Common myeloid progenitor, CD34-positive (primary cell): ENCODE data around the gene OGG1.

Experiments used
- CTCF ChIA-PET: fragments of 350-600 bp; sonication (Branson Sonifier 250); formaldehyde crosslinking; loops from one replicate; lab custom pipeline; 2021; ENCODE audit warnings: antibody characterized with exemption; lab: Charles Lee
- POLR2A ChIA-PET: fragments of 350-600 bp; sonication (Branson Sonifier 250); formaldehyde crosslinking; loops from one replicate; lab custom pipeline; 2021; ENCODE audit warnings: antibody characterized with exemption; lab: Charles Lee
- DNase-seq, 3 donors: peaks; one replicate each; pipeline versions ENCODE4 v3.0.0 to v3.0.0-alpha.2; 2013
- H3K27ac ChIP-seq, 2 experiments: 1 replicate in 1 of 2; 2 replicates in 1 of 2; pipeline ENCODE4 v1.7.0; 2013; ENCODE audit warnings: inconsistent platforms in 2 of 2, low read length in 2 of 2, mild to moderate bottlenecking in 2 of 2, low read depth in 1 of 2, moderate library complexity in 1 of 2; ENCODE audit not compliant: severe bottlenecking in 2 of 2, insufficient read depth in 1 of 2, poor library complexity in 1 of 2
- H3K27me3 ChIP-seq, 5 experiments: replicated peaks in 2 of 5; 1 replicate in 3 of 5; 2 replicates in 2 of 5; pipeline versions ENCODE4 v1.6.1 to v1.7.0; 2013; ENCODE audit warnings: low read length in 4 of 5, mild to moderate bottlenecking in 2 of 5, moderate library complexity in 2 of 5, inconsistent platforms in 1 of 5; ENCODE audit not compliant: insufficient read depth in 5 of 5, control insufficient read depth in 4 of 5
- H3K36me3 ChIP-seq, 4 experiments: 1 replicate in 2 of 4; 2 replicates in 2 of 4; pipeline versions ENCODE4 v1.6.1 to v1.7.0; 2013; ENCODE audit warnings: low read length in 3 of 4, control low read depth in 1 of 4, mild to moderate bottlenecking in 1 of 4; ENCODE audit not compliant: control insufficient read depth in 4 of 4, insufficient read depth in 4 of 4
- H3K4me1 ChIP-seq, 4 experiments: 1 replicate in 3 of 4; 2 replicates in 1 of 4; pipeline versions ENCODE4 v1.6.1 to v1.7.1; 2013; ENCODE audit warnings: low read length in 3 of 4, mild to moderate bottlenecking in 3 of 4, control low read depth in 1 of 4, inconsistent platforms in 1 of 4, moderate library complexity in 1 of 4; ENCODE audit not compliant: control insufficient read depth in 4 of 4, insufficient read depth in 4 of 4; ENCODE audit errors: control extremely low read depth in 1 of 4
- H3K4me3 ChIP-seq, 7 experiments: 1 replicate in 4 of 7; 2 replicates in 3 of 7; pipeline versions ENCODE4 v1.5.1 to v1.7.0; 2013; ENCODE audit warnings: mild to moderate bottlenecking in 7 of 7, low read length in 6 of 7, moderate library complexity in 6 of 7, inconsistent platforms in 2 of 7, low read depth in 2 of 7, control low read depth in 1 of 7; ENCODE audit not compliant: insufficient read depth in 4 of 7, control insufficient read depth in 1 of 7; ENCODE audit errors: extremely low read depth in 1 of 7
- H3K9me3 ChIP-seq, 5 experiments: 1 replicate in 4 of 5; 2 replicates in 1 of 5; pipeline versions ENCODE4 v1.6.1 to v1.7.1; 2013; ENCODE audit warnings: low read length in 4 of 5, mild to moderate bottlenecking in 2 of 5, inconsistent platforms in 1 of 5, low read depth in 1 of 5, moderate library complexity in 1 of 5; ENCODE audit not compliant: control insufficient read depth in 4 of 5, insufficient read depth in 2 of 5; ENCODE audit errors: control extremely low read depth in 1 of 5
- WGBS: methylation state at CpG from one replicate; pipeline ENCODE4 v1.1.5; 2013; ENCODE audit not compliant: insufficient coverage; 5-methylcytosine and 5-hydroxymethylcytosine counted together

The OGG1 gene

GRCh38 chr3:9781551-9781950 is 31.8 kb downstream of the OGG1 start:
- no peaks in the 10 kb centered on the region for H3K9me3 ChIP-seq
- no CpG with 5 or more reads among the region's 1 CpG for WGBS
- ChIA-PET CTCF (interaction anchor here (0.8 to 2.2 kb wide), 13 partner anchors 9 to 294 kb away, joined by 3 to 7 read pairs (median 4); partner anchors contain the start of genes CAMK1, OGG1 and TTLL3), POLR2A (interaction anchor here (0.7 to 1.6 kb wide), 3 partner anchors 11 to 15 kb away, joined by 3 to 4 read pairs (median 3); partner anchors contain the start of genes ARPC4 and TADA3)
- H3K27ac ChIP-seq, result no peak overlapping the region
- H3K27me3 ChIP-seq, result peaks cover 0 to 5% (median 0%) of the 10 kb centered on the region in 5 experiments
- peaks cover 9 to 34% (median 25%) of the 10 kb centered on the region in 4 experiments for H3K36me3 ChIP-seq
- DNase-seq, result no peak
- peaks cover 30 to 73% (median 44%) of the 10 kb centered on the region in 4 experiments for H3K4me1 ChIP-seq
- no peak overlapping the region for H3K4me3 ChIP-seq

- H3K36me3 ChIP-seq, result peaks cover 9 to 36% (median 28%) of the 10 kb centered on the region in 4 experiments
- peaks cover 0 to 5% (median 0%) of the 10 kb centered on the region in 5 experiments for H3K27me3 ChIP-seq
- 88% methylated on average over 3 of the region's 3 CpGs for WGBS
- ChIA-PET CTCF (interaction anchor here (0.5 to 2.2 kb wide), 15 partner anchors 9 to 293 kb away, joined by 3 to 7 read pairs (median 4); partner anchors contain the start of genes ARPC4, CAMK1, OGG1 and TADA3), POLR2A (interaction anchor here (0.7 to 1.4 kb wide), 2 partner anchors 11 to 15 kb away, joined by 3 to 4 read pairs; partner anchors contain the start of genes ARPC4 and TADA3)
- H3K4me1 ChIP-seq, result peaks cover 30 to 68% (median 44%) of the 10 kb centered on the region in 4 experiments
- no peaks in the 10 kb centered on the region for H3K9me3 ChIP-seq
- H3K27ac ChIP-seq, result no peak overlapping the region
- no peak overlapping the region for H3K4me3 ChIP-seq
- DNase-seq, result peak in 1 of 3 donors; percentile 22
These were observed 32.3 kb downstream of the OGG1 start for GRCh38 chr3:9781978-9782603.

- CTCF ChIA-PET, result interaction anchor here (0.5 to 2.2 kb wide), 10 partner anchors 8 to 67 kb away, joined by 3 to 7 read pairs (median 4); partner anchors contain the start of genes ARPC4, CAMK1, OGG1 and TADA3
- H3K27me3 ChIP-seq, result peaks cover 0 to under 1% (median 0%) of the 10 kb centered on the region in 5 experiments
- H3K9me3 ChIP-seq, result no peaks in the 10 kb centered on the region
- WGBS, result 79% methylated on average over 2 of the region's 3 CpGs
- no peak overlapping the region for H3K4me3 ChIP-seq
- H3K27ac ChIP-seq, result no peak overlapping the region
- peaks cover 30 to 62% (median 42%) of the 10 kb centered on the region in 4 experiments for H3K4me1 ChIP-seq
- peaks cover 11 to 43% (median 30%) of the 10 kb centered on the region in 4 experiments for H3K36me3 ChIP-seq
- peak in 2 of 3 donors; percentile 14 to 25 for DNase-seq
- POLR2A ChIA-PET, result interaction anchor here (1.4 kb wide), 1 partner anchor 10 kb away, joined by 4 read pairs; the partner anchor contains the start of genes ARPC4 and TADA3
These were observed 33.0 kb downstream of the OGG1 start for GRCh38 chr3:9782770-9783169.

- no peak overlapping the region for H3K27ac ChIP-seq
- H3K27me3 ChIP-seq, result no peaks in the 10 kb centered on the region
- no peak overlapping the region for H3K4me3 ChIP-seq
- peaks cover 22 to 50% (median 30%) of the 10 kb centered on the region in 4 experiments for H3K4me1 ChIP-seq
- DNase-seq, result no peak
- H3K9me3 ChIP-seq, result no peaks in the 10 kb centered on the region
- H3K36me3 ChIP-seq, result peaks cover 11 to 45% (median 33%) of the 10 kb centered on the region in 4 experiments
- POLR2A ChIA-PET, result no interaction called here
- 99% methylated on average over 14 of the region's 14 CpGs for WGBS
- CTCF ChIA-PET, result interaction anchor here (2.1 kb wide), 1 partner anchor 16 kb away, joined by 6 read pairs; no protein-coding TSS in a partner anchor
These were observed 34.2 kb downstream of the OGG1 start for GRCh38 chr3:9783954-9784353.

- H3K4me1 ChIP-seq, result peaks cover 16 to 40% (median 20%) of the 10 kb centered on the region in 4 experiments
- H3K4me3 ChIP-seq, result no peak overlapping the region
- H3K27me3 ChIP-seq, result no peaks in the 10 kb centered on the region
- DNase-seq, result no peak
- ChIA-PET POLR2A (no interaction called here), CTCF (interaction anchor here (0.7 to 1.8 kb wide), 3 partner anchors 10 to 31 kb away, joined by 3 to 7 read pairs (median 4); no protein-coding TSS in a partner anchor)
- no peak overlapping the region for H3K27ac ChIP-seq
- H3K36me3 ChIP-seq, result peaks cover 11 to 55% (median 38%) of the 10 kb centered on the region in 4 experiments
- WGBS, result 100% methylated on average over 1 of the region's 4 CpGs
- no peaks in the 10 kb centered on the region for H3K9me3 ChIP-seq
These were observed 35.2 kb downstream of the OGG1 start for GRCh38 chr3:9784965-9785364.

- no peak overlapping the region for H3K27ac ChIP-seq
- CTCF ChIA-PET, result interaction anchor here (1.0 to 1.8 kb wide), 4 partner anchors 11 to 54 kb away, joined by 3 to 7 read pairs (median 4); partner anchors contain the start of gene BRPF1
These were observed 35.9 kb downstream of the OGG1 start for GRCh38 chr3:9785602-9786001.

More at GRCh38 chr3:9785602-9786001, 35.9 kb downstream of the OGG1 start:
- Histone ChIP-seq H3K9me3 (no peaks in the 10 kb centered on the region), H3K36me3 (peaks cover 16 to 60% (median 43%) of the 10 kb centered on the region in 4 experiments), H3K27me3 (no peaks in the 10 kb centered on the region), H3K4me1 (peaks cover 13 to 33% (median 15%) of the 10 kb centered on the region in 4 experiments), H3K4me3 (no peak overlapping the region)
- no peak for DNase-seq
- POLR2A ChIA-PET, result no interaction called here
- WGBS, result 87% methylated on average over 6 of the region's 7 CpGs
